HG03457 (cell line): ENCODE results near the gene GAS6.
"Not testable (repeated sequence)": the region's sequence is repeated elsewhere in the genome, so short reads cannot be mapped to it uniquely, and the experiment has no call there.

Source experiments
- ATAC-seq: cut with Tn5 transposase; IDR thresholded peaks from one replicate; pipeline ENCODE4 v1.9.1; 2021; ENCODE audit warnings: moderate number of reproducible peaks; ENCODE audit not compliant: unreplicated experiment

Gene GAS6

GRCh38 chr13:113874579-113875428, 10.9 kb upstream of the GAS6 start:
- ATAC-seq: no peak

DNA sequence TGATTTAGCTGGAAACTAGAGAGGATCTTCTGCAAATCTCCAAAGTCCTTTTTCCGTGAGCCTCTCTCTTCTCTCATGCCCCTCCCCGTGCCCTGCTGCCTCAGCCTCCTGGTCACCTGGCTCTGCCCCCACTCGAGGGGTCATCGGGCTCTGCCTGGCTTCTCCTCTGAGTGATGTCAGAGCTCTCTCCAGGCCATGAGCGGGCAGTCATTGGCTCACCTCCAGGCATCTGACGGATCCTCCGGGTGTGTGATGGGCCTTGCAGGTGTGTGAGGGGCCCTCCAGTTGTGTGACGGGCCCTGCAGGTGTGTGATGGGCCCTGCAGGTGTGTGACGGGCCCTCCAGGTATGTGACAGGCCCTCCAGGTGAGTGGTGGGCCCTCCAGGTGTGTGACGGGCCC, 10.3 kb upstream of the GAS6 start:
- no peak for ATAC-seq

DNA sequence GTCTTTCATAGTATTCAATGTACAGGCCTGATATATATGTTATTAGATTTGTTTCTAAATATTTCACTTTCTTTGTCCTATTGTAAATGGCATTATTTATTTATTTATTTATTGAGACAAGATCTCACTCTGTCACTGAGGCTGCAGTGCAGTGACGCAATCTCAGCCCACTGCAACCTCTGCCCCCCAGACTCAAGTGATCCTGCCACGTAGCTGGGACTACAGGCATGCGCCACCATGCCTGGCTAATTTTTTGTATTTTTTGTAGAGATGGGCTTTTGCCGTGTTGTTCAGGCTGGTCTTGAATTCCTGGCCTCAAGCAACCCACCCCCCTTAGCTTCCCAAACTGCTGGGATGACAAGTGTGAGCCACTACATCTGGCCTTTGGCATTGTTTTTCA, 5.4 kb upstream of the GAS6 start:
- no peak for ATAC-seq

- ATAC-seq: not testable (repeated sequence)
Measured at GRCh38 chr13:113867913-113868312, 4.0 kb upstream of the GAS6 start.

DNA sequence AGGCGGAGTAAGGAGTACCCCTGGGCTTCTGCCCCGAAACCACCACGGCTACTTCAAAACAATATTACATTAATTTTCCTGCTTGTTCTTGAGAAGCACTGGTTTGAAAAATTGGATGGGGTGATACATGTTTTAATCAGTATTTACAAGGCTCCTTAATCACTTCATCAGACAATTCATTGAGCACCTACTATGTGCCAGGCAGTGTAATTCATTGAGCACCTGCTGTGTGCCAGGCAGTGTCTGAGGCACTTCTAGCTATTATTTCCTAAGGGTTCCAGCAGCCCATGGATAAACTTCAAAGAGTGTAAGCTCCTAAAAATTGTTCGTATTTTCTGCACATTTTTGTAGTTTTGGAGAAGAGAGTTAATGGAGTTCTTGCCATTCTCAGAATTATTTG, 1.6 kb upstream of the GAS6 start:
- no peak for ATAC-seq

DNA sequence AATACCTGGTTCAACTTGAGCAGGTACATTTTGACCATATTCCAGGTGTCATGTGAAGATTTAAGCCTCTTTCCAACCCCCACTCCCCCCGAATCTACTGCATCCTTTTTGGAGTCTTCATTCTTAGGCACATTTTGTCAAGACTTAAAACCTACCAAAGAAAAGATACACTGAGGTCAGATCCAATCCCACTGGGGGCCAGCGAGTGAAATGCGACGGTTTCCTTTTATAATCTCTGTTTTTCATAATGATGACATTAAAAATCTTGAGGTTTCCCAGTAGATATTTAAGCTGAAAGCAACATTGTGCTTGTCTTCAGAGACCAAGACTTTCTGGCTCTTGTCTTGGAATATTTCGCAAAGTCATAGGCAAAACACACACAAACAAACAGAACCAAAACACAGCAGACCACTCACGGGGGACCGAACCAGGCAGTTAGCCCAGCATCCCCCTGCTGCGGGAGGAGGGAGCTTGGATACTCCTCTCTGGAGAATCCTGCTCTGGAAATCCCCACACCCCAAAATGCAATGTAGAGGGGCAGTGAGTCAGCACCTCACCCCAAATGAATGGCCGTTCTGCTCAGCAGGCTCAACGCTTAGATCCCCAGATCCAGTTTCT, 506 bp upstream of the GAS6 start:
- ATAC-seq: no peak

DNA sequence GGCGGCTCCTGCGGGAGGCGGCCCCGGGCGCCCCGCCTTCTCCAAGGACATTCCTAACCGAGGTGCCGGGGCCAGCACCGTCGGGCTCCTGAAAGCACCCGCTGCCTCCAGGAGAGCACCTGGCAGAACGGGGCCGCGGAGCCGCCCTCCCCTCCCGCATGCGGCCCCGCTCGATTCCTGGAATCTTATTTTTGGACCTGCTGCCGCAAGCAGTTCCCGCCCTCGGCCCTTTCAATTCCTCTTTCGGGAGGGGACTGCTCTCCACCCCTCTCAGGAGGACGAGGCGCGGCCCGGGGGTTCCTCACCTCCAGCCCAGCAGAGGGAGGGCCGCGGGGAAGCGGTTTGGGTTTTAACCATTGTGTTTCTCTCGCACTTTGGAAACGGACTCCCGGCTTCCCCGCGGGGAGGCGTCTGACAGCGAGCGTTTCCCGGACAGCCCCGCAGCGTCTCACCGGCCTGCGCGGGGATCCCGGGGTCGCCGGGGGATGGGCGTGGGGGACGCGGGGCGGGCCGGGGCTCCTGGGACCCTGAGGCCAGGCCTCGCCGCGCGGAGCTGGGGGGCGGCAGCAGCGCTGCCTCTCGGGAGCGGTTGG, 849 bp downstream of the GAS6 start:
- no peak for ATAC-seq

DNA sequence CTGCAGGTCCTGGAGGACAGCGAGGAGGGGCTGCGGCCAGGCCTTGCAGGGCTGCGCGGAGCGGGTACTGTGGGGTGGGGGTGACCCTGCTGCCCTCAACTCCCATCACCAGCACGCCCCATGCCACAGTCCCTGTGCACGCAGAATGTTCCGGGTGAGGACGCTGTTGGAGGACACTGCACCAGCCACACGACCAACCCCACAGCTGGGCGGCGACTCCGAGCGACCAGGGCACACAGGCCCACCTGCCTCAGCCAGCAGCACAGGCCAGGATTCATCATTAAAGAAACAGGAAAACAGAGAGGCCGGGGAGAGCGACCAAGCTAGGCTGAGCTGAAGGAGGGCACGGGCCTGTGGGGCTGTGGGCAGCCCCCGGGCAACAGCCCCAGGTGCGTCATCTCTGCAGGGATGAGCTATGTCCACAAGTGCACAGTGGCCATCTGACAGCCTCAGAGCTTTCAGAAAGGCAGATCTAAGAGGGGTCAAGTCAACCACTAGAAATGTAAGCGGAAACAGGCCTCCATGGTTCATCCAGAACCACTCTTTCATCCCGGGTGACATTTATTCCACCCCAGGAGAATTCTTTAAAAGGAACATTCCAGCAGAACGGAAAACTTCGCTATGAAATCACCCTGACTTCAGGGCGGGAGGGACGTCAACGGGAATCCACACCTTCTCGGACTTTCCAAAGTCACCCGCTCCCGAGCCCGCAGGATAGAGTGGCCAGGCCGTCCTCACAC, 1.5 kb downstream of the GAS6 start:
- no peak for ATAC-seq

GRCh38 chr13:113861433-113862030, 2.3 kb downstream of the GAS6 start:
- no peak for ATAC-seq

GRCh38 chr13:113860665-113861432, 3.0 kb downstream of the GAS6 start:
- no peak for ATAC-seq

DNA sequence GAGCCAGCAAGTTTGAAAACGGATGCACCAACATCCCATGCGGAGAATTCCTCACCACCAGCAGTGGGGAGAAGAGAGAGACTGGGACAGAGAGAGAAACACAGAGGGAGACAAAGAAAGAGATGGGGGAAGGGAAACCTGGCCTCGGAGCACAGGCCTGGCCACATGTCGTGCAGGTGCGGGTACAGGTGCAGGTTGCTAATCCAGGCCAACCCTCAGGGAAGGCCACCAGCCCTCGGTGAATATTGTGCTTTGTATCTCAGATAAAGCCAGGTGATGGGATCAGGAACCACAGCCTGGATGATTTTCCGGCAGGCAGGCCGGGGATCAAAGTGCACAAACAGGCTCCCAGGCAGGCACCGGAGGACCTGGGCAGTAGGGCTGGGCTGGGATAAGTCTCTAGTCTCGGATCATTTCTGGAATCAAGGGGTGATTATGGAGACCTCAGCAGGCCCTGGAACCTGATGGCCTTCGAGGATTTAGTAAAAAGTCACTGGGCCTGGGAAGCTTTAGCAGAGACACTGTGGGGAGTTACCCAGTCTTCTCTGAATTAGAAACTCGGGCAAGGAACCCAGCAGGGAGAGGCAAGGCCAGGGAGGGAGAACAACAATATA, 3.7 kb downstream of the GAS6 start:
- no peak for ATAC-seq

GRCh38 chr13:113859311-113860050, 4.4 kb downstream of the GAS6 start:
- no peak for ATAC-seq

DNA sequence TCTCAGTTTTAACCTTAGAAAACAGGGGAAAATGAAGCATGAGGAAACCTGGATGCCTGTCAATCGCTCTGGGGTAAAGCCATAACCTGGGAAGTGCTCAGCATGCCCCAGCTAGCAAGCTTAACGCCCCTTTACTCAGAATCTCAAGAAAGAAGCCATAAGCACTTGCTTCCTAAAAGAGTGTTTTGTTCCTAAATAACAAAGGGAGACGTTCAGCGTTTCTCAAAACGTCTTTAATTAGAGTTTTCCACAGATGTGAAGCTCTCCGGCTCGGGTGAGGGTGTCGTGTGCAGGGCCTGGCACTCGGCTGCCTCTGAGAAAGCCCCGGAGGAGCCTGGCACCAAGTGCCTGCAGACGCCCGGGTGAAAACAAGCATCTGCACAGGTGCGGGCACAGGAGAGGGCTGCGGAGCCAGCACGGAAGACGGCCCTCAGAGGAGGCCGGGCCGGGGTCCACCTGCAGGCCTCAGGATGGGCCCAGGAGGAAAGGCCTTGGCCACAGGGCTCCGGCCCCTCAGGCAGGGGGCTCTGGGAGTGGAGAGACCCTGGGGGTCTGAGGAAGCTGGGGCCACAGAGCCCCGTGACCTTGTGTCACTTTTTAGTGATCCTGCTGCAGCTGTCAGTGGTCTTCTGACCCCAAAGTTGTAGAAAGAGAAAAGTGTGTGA, 6.2 kb downstream of the GAS6 start:
- ATAC-seq: no peak

- no peak for ATAC-seq
Measured at GRCh38 chr13:113856716-113857065, 7.2 kb downstream of the GAS6 start.

DNA sequence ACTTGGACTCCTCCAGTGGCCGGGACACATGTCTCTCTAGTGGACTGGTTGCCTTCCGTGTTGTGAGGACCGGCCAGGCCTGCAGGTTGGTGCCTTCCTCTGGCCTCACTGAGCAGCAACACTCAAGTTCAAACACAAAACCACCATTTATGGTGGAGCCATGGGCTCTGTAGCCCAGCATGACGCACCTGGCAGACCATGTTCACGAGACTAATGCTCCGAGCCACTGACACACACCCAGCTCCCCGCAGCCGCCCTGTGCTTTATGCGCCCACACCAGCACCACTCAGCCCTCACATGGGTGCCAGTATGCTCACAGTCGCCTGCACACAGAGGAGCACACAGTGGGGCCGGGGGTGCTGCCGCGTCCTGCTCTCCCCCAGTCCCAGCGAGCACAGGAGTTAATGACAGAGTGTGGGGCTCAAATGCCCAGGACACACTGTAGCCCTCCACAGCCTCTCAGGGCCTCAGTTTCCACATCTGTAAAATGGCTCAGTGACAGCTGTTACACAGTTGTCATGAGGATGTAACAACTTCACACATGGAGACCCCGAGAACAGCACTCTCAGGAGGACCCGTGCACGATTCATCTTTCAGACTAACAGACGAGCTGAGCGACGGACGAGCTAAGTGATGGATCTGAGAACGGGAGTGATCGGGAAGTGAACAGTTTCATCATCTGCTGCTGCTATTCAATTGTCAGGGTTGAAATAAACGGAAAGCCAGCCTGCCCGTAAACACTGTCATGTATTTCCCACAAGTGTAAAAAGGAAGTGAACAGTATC, 7.8 kb downstream of the GAS6 start:
- ATAC-seq: no peak

DNA sequence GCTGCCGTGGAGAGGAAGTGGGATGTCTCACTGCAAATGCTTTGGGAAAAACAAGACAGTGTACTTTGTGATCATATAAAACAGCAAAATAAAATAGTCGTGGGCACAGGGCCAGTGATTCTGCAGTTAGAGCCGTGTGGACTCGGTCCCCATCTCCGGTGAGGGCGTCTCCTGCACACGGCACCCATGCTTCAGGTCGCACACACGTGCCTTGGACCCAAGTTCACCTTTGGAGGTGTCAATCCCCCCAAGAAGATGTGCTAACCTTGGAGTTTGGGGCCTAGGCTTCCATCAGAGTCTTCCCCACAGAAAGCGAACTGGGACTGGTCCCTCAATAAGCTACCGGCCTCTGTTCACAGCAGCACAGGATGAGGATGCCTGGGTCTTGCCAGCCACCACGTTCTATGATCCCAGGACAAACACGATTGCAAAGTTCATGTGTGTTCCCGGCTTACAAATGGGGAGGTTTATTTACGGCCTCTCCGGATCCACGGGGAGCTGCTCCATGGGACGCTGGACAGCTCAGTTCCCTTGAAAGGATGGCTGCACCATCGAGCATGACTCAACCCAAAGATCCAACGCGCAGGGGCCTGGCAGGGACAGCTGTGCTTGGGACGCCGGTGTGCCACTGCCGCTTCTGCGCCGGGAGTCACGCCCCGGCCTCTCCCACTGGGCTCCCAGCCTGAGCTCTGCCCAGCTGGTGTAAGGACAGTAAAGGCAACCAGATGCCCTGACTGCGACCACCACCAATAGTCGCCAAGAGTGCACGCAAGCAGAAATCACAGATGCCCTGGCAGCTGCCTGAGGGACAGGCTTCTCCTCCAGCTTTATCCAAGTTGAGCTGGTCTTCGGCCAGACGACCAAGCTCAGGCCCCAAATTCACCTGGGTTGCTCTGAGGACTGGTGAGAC, 8.6 kb downstream of the GAS6 start:
- ATAC-seq: no peak
